ENCODE data around the gene PRAMEF12.

PRAMEF12 gene

DNA sequence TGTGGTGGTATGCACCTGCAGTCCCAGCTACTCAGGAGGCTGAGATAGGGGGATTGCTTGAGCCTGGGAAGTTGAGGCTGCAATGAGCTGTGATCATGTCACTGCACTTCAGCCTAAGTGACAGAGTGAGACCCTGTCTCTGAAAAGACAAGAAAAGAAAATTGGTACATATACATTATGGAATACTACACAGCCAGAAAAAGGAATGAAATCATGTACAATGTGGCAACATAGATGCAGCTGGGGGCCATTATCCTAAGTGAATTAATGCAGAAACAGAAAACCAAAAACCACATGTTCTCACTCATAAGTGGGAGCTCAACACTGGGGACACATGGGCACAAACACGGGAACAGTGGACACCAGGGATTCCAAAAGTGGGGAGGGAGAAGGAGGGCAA lies 34.6 kb upstream of the PRAMEF12 start:
- TF ChIP-seq PPARA (CRISPR knock-in tag; IDR thresholded peaks at IDR 0.05; ENCODE audit: borderline replicate concordance) (no peak), ESRRG (CRISPR knock-in tag; IDR thresholded peaks at IDR 0.05) (no peak), ZNF8 (CRISPR knock-in tag; IDR thresholded peaks at IDR 0.05) (no peak), ZNF565 (CRISPR knock-in tag; conservative IDR thresholded peaks at IDR 0.05; ENCODE audit: low read depth) (no peak), TCF4 (CRISPR knock-in tag; IDR thresholded peaks at IDR 0.05; ENCODE audit: borderline replicate concordance) (no peak), OSR1 (CRISPR knock-in tag; IDR thresholded peaks at IDR 0.05) (no peak), ISL1 (CRISPR knock-in tag; IDR thresholded peaks at IDR 0.05) (no peak), CSDC2 (CRISPR knock-in tag; IDR thresholded peaks at IDR 0.05) (no peak)
- TF ChIP-seq, protein P1, sequence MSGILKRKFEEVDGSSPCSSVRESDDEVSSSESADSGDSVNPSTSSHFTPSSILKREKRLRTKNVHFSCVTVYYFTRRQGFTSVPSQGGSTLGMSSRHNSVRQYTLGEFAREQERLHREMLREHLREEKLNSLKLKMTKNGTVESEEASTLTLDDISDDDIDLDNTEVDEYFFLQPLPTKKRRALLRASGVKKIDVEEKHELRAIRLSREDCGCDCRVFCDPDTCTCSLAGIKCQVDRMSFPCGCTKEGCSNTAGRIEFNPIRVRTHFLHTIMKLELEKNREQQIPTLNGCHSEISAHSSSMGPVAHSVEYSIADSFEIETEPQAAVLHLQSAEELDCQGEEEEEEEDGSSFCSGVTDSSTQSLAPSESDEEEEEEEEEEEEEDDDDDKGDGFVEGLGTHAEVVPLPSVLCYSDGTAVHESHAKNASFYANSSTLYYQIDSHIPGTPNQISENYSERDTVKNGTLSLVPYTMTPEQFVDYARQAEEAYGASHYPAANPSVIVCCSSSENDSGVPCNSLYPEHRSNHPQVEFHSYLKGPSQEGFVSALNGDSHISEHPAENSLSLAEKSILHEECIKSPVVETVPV (CRISPR knock-in tag; IDR thresholded peaks at IDR 0.05) = no peak
- ATAC-seq = no peak

DNA sequence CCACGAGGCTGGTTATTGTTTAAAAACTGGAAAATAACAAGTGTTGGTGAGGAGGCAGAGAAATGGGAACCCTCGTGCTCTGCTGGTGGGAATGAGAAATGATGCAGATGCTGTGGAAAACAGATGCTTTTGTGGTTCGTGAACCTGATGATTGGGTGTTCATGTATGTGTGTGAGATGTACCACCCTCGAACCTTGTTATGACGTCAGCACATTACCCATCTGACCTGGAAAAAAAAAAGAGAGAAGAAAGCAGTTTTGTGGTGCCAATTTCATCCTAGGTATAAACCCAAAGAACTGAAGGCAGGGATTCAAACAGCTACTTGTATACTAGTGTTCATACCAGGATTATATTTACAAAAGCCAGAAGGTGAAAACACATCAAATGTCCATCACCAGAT lies 33.9 kb upstream of the PRAMEF12 start:
- no peak for ATAC-seq
- no peak for TF ChIP-seq ZNF70 (CRISPR knock-in tag; IDR thresholded peaks at IDR 0.05)
- TF ChIP-seq, protein P1 (CRISPR knock-in tag; IDR thresholded peaks at IDR 0.05) = no peak
- TF ChIP-seq, protein P2, sequence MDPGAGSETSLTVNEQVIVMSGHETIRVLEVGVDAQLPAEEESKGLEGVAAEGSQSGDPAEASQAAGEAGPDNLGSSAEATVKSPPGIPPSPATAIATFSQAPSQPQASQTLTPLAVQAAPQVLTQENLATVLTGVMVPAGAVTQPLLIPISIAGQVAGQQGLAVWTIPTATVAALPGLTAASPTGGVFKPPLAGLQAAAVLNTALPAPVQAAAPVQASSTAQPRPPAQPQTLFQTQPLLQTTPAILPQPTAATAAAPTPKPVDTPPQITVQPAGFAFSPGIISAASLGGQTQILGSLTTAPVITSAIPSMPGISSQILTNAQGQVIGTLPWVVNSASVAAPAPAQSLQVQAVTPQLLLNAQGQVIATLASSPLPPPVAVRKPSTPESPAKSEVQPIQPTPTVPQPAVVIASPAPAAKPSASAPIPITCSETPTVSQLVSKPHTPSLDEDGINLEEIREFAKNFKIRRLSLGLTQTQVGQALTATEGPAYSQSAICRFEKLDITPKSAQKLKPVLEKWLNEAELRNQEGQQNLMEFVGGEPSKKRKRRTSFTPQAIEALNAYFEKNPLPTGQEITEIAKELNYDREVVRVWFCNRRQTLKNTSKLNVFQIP (CRISPR knock-in tag; IDR thresholded peaks at IDR 0.05; ENCODE audit: borderline replicate concordance, low read depth) = no peak

DNA sequence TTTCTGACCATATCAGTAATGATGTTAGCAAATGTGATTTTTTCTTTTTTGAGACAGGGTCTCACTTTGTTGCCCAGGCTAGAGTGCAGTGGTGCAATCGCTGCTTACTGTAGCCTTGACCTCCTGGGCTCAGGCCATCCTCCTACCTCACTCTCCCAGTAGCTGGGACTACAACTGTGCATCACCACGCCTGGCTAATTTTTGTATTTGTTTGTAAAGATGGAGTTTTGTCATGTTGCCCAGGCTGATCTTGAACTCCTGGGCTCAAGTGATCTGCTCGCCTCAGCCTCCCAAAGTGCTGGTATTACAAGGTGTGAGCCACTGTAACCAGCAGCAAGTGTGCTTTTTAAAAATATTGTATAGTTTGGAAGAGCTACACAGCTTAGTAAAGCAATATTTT lies 31.6 kb upstream of the PRAMEF12 start:
- ATAC-seq = no peak
- TF ChIP-seq ZNF70 (CRISPR knock-in tag; IDR thresholded peaks at IDR 0.05) (no peak), TCF4 (CRISPR knock-in tag; IDR thresholded peaks at IDR 0.05; ENCODE audit: borderline replicate concordance) (no peak), GLIS3 (CRISPR knock-in tag; IDR thresholded peaks at IDR 0.05) (no peak), RARB (CRISPR knock-in tag; IDR thresholded peaks at IDR 0.05) (no peak), TOX (CRISPR knock-in tag; IDR thresholded peaks at IDR 0.05; ENCODE audit: borderline replicate concordance) (no peak), ESRRG (CRISPR knock-in tag; IDR thresholded peaks at IDR 0.05) (no peak), OSR1 (CRISPR knock-in tag; IDR thresholded peaks at IDR 0.05) (no peak)
- TF ChIP-seq, protein P1 (CRISPR knock-in tag; IDR thresholded peaks at IDR 0.05) = no peak
- TF ChIP-seq, protein P2 (CRISPR knock-in tag; IDR thresholded peaks at IDR 0.05; ENCODE audit: borderline replicate concordance, low read depth) = no peak
- TF ChIP-seq, protein P3, sequence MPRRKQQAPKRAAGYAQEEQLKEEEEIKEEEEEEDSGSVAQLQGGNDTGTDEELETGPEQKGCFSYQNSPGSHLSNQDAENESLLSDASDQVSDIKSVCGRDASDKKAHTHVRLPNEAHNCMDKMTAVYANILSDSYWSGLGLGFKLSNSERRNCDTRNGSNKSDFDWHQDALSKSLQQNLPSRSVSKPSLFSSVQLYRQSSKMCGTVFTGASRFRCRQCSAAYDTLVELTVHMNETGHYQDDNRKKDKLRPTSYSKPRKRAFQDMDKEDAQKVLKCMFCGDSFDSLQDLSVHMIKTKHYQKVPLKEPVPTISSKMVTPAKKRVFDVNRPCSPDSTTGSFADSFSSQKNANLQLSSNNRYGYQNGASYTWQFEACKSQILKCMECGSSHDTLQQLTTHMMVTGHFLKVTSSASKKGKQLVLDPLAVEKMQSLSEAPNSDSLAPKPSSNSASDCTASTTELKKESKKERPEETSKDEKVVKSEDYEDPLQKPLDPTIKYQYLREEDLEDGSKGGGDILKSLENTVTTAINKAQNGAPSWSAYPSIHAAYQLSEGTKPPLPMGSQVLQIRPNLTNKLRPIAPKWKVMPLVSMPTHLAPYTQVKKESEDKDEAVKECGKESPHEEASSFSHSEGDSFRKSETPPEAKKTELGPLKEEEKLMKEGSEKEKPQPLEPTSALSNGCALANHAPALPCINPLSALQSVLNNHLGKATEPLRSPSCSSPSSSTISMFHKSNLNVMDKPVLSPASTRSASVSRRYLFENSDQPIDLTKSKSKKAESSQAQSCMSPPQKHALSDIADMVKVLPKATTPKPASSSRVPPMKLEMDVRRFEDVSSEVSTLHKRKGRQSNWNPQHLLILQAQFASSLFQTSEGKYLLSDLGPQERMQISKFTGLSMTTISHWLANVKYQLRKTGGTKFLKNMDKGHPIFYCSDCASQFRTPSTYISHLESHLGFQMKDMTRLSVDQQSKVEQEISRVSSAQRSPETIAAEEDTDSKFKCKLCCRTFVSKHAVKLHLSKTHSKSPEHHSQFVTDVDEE (CRISPR knock-in tag; IDR thresholded peaks at IDR 0.05) = no peak
- TF ChIP-seq, protein P4, sequence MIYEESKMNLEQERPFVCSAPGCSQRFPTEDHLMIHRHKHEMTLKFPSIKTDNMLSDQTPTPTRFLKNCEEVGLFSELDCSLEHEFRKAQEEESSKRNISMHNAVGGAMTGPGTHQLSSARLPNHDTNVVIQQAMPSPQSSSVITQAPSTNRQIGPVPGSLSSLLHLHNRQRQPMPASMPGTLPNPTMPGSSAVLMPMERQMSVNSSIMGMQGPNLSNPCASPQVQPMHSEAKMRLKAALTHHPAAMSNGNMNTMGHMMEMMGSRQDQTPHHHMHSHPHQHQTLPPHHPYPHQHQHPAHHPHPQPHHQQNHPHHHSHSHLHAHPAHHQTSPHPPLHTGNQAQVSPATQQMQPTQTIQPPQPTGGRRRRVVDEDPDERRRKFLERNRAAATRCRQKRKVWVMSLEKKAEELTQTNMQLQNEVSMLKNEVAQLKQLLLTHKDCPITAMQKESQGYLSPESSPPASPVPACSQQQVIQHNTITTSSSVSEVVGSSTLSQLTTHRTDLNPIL (CRISPR knock-in tag; IDR thresholded peaks at IDR 0.05; ENCODE audit: low read depth) = no peak

Data from SK-N-SH treated with all-trans-retinoic acid at 6 μM for 48 hours (cell line).